Nephron progenitor cell (in vitro differentiated cells): ENCODE results near the gene CCDC160.
A peak's percentile ranks its signal among the peaks of the same experiment; 100 is the strongest.

Experiments used
- DNase-seq: peaks from one replicate; pipeline ENCODE4 v3.0.0; 2021
- H3K27ac Mint-ChIP-seq: 2 replicates; pipeline ENCODE4 v1.8.0; 2021; ENCODE audit warnings: mild to moderate bottlenecking, moderate library complexity, mixed read lengths
- H3K27me3 Mint-ChIP-seq: 2 replicates; pipeline ENCODE4 v1.8.0; 2021; ENCODE audit warnings: mild to moderate bottlenecking, low read depth, mixed read lengths; ENCODE audit not compliant: poor library complexity
- H3K36me3 Mint-ChIP-seq: 2 replicates; pipeline ENCODE4 v1.8.0; 2021; ENCODE audit warnings: low read depth, mixed read lengths
- H3K4me1 Mint-ChIP-seq: 2 replicates; pipeline ENCODE4 v1.8.0; 2021; ENCODE audit warnings: mixed read lengths
- H3K4me3 Mint-ChIP-seq: 2 replicates; pipeline ENCODE4 v1.8.0; 2021; ENCODE audit warnings: mild to moderate bottlenecking, moderate library complexity, mixed read lengths
- H3K9me3 Mint-ChIP-seq: 2 replicates; pipeline ENCODE4 v1.8.0; 2021; ENCODE audit warnings: mild to moderate bottlenecking, moderate library complexity, mixed read lengths
- TF ChIP-seq, protein P1 (sequence below): fragments of 200-600 bp; sonication (generic); IDR thresholded peaks from 2 replicates; pipeline ENCODE4 v1.5.0; 2021; ENCODE audit warnings: antibody characterized with exemption

CCDC160 gene

DNA sequence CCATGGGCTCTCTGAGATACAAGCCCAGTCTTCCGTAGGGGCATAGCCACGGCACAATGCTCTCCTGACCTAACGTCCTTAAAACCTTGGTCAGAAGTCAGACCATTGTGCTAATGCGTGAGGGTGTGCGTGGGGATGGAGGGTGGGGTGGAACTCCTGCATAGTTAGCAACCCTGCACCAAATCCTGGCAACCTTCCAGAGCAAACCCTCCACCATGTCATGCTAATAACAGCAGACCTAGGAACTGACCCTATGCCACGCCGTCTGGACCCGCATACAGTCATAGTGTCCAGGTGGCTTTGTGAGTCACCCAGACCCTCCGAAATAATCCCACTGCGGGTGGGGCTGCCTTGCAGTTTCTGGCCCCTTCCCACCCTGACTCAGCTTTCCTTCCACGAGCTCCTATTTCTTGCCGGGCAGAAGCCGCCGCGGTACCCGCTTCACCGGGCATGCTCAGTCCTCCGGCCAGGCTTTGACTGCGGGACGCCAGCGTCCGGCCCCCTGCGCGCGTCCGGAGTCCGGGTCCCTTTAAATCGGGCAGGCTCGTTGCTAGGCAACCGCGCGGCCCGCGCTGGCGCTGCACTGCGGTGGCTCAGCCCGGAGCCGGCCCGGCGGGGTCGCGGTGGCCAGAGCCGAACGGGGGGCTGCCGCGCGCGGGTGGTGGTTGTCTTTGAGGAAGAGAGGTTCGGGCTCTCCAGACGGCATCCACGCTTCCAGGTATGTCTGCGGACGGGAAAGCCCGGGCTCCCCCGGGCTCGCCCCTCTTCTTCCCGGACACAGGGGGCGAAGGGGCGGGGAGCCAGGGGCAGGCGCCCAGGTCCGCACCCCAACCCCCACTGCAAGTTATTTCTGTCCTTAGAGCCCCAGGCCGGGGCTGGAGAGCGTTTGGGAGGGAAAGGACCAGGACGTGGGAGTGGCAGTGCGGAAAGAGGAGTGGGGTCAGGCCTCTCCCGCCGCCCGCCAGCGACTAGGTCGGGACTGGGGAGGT, at the start of gene CCDC160:
Gene CCDC160, plus strand, starts transcription at position 557 of the 989 bp plus-strand sequence. CDS start 7,619 bp downstream, outside the sequence.
- peak within 1 kb of the TSS; percentile 86 for H3K4me3 Mint-ChIP-seq
- H3K27ac Mint-ChIP-seq = peak within 1 kb of the TSS; percentile 48
- DNase-seq = peak; percentile 90
- H3K9me3 Mint-ChIP-seq = peaks cover 3% of the 10 kb centered on the region
- TF ChIP-seq, protein P1, sequence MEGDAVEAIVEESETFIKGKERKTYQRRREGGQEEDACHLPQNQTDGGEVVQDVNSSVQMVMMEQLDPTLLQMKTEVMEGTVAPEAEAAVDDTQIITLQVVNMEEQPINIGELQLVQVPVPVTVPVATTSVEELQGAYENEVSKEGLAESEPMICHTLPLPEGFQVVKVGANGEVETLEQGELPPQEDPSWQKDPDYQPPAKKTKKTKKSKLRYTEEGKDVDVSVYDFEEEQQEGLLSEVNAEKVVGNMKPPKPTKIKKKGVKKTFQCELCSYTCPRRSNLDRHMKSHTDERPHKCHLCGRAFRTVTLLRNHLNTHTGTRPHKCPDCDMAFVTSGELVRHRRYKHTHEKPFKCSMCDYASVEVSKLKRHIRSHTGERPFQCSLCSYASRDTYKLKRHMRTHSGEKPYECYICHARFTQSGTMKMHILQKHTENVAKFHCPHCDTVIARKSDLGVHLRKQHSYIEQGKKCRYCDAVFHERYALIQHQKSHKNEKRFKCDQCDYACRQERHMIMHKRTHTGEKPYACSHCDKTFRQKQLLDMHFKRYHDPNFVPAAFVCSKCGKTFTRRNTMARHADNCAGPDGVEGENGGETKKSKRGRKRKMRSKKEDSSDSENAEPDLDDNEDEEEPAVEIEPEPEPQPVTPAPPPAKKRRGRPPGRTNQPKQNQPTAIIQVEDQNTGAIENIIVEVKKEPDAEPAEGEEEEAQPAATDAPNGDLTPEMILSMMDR = no peak
- no peaks in the 10 kb centered on the region for H3K36me3 Mint-ChIP-seq
- H3K27me3 Mint-ChIP-seq = peaks cover 3% of the 10 kb centered on the region
- peaks cover 26% of the 10 kb centered on the region for H3K4me1 Mint-ChIP-seq

DNA sequence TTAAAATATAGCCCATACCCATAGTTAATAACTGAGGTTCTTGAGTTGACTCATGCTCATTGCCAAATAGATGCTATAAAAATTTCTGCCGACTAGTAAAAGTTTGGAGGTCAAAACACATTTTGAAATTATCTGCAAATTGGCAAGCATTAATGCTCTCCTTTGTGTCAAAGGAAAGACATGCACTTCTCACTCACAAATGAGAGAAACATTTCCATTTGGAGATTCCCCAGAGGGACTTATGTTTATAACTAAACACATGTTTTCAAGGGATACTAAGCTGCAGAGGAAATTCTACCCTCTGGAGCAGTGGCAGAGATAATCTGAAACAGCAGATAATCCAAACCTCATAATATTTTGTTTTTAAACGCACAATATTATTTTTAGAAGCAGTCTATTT, 45.7 kb upstream of the CCDC160 start:
- Mint-ChIP-seq H3K4me1 (peaks cover 42% of the 10 kb centered on the region), H3K27me3 (peaks cover 2% of the 10 kb centered on the region), H3K36me3 (no peaks in the 10 kb centered on the region), H3K4me3 (no peak overlapping the region), H3K27ac (no peak overlapping the region), H3K9me3 (no peaks in the 10 kb centered on the region)
- no peak for DNase-seq
- TF ChIP-seq, protein P1 = no peak

DNA sequence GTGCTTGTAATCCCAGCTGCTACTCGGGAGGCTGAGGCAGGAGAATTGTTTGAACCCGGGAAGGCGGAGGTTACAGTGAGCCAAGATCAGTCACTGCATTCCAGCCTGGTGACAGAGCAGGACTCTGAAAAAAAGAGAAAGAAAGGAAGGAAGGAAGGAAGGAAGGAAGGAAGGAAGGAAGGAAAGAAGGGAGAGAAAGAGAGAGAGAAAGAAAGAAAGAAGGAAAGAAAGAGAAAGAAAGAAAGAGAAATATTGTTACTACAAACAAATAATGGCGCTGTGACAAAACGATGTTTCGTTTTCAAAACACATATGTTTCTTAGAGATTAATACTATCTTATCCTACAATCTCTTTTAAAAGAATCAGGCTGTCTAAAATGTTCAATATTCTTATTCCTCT, 42.1 kb upstream of the CCDC160 start:
- Mint-ChIP-seq H3K4me3 (no peak overlapping the region), H3K36me3 (no peaks in the 10 kb centered on the region), H3K27ac (no peak overlapping the region), H3K4me1 (peaks cover 23% of the 10 kb centered on the region), H3K9me3 (peaks cover 9% of the 10 kb centered on the region), H3K27me3 (peaks cover 5% of the 10 kb centered on the region)
- no peak for DNase-seq
- TF ChIP-seq, protein P1 = no peak

DNA sequence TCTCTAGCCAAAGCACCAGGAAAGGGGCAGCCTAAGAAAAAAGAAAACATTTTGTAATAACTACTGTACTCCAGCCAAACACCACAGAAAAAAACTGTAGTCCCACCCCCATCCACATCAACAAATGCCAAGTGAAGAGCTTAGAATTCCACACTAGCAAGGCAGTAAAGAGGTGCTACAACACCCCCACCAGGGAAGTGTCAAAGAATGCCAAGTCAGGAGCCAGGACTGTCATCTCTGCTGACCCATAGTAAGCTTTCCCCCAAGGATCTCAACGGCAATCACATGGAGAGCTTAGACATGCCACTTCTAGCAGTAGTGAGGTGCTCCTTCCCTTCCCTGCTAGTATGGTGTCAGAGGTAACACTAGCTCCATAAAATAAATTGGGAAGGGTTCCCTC, 34.4 kb upstream of the CCDC160 start:
- Mint-ChIP-seq H3K4me1 (no peaks in the 10 kb centered on the region), H3K27me3 (peaks cover 5% of the 10 kb centered on the region), H3K9me3 (peaks cover 24% of the 10 kb centered on the region), H3K36me3 (no peaks in the 10 kb centered on the region), H3K27ac (peak overlapping the region; percentile 26), H3K4me3 (no peak overlapping the region)
- DNase-seq = no peak
- TF ChIP-seq, protein P1 = no peak

DNA sequence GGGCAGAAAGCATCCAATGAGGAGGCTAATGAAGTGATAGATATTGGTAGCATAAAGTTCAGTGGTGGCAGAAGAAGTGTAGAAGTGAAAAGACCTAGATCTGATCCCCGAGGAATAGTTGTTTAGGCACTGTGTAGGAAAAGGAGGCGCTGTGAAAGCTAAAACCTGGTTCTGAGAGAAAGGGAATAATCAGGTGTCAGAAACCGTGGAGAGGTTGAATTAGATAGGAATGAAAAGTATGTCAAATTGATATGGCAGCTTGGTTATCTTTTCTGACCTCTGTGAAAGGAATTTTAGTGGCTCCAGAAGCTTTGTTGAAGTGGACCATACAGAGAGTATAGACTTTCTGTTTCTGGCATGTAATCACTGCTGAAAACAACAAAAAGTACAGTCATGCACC, 30.8 kb upstream of the CCDC160 start:
- H3K36me3 Mint-ChIP-seq = peaks cover 6% of the 10 kb centered on the region
- TF ChIP-seq, protein P1 = no peak
- H3K27ac Mint-ChIP-seq = no peak overlapping the region
- no peak for DNase-seq
- H3K9me3 Mint-ChIP-seq = peaks cover 33% of the 10 kb centered on the region
- no peaks in the 10 kb centered on the region for H3K4me1 Mint-ChIP-seq
- peaks cover 1% of the 10 kb centered on the region for H3K27me3 Mint-ChIP-seq
- H3K4me3 Mint-ChIP-seq = no peak overlapping the region
